ENCODE results near the gene GABRA1. TPM values are rescaled to one million over a fixed set of nuclear protein-coding genes. Genes with fewer than 3 reads are reported as not detected.

Gene GABRA1
- total RNA-seq, 1 donor from 2014 or later: not detected

DNA sequence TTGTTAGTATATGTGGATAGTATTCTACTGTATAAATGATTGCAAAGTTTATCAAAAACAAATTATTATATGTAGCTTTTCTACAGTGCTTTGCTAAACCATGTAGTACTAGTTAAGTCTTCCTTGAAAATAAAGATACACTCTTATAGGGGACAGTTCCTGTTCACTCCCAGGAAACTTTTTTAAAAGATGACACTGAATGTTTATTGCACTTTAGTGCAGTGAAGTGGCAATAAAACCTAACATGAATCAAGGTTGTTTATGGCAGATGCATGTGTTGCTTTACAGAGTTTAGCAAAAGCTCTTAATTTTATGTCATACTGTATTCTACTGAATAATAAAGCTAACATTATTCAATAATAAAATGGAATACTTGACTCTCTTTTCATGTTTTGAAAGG, 51.7 kb downstream of the GABRA1 start:
- intact Hi-C loops (cut with micrococcal nuclease): no loop called here
- Mint-ChIP-seq H3K27me3 (ENCODE audit: insufficient read depth) (no peaks in the 10 kb centered on the region), H3K36me3 (ENCODE audit: low read depth) (no peaks in the 10 kb centered on the region), H3K4me3 (no peak overlapping the region), H3K4me1 (ENCODE audit: low read depth) (no peaks in the 10 kb centered on the region), H3K27ac (no peak overlapping the region), H3K9me3 (no peaks in the 10 kb centered on the region)
- DNase-seq (ENCODE audit: low spot score): no peak

DNA sequence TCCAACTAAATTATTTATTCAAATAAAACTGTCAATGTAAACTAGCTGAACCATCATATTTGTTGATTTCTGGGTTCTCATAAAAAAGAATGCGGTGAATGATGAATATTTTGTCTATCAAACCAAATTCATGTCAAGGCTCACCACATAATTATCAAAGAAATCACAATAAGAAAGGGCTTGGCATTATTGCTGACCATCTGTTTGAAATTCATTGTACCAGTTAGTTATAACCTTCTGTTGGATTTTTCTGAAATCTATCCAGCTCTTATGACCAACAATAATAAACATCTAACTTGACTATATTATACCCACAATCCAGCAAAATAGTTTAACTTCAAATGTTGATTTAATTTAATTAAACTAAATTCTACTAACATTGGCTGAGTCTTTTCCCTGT, 53.1 kb downstream of the GABRA1 start:
- no peaks in the 10 kb centered on the region for H3K36me3 Mint-ChIP-seq (ENCODE audit: low read depth)
- H3K27me3 Mint-ChIP-seq (ENCODE audit: insufficient read depth): no peaks in the 10 kb centered on the region
- H3K4me1 Mint-ChIP-seq (ENCODE audit: low read depth): no peaks in the 10 kb centered on the region
- DNase-seq (ENCODE audit: low spot score): no peak
- H3K27ac Mint-ChIP-seq: no peak overlapping the region
- intact Hi-C loops (cut with micrococcal nuclease): no loop called here
- no peak overlapping the region for H3K4me3 Mint-ChIP-seq
- peaks cover 4% of the 10 kb centered on the region for H3K9me3 Mint-ChIP-seq

DNA sequence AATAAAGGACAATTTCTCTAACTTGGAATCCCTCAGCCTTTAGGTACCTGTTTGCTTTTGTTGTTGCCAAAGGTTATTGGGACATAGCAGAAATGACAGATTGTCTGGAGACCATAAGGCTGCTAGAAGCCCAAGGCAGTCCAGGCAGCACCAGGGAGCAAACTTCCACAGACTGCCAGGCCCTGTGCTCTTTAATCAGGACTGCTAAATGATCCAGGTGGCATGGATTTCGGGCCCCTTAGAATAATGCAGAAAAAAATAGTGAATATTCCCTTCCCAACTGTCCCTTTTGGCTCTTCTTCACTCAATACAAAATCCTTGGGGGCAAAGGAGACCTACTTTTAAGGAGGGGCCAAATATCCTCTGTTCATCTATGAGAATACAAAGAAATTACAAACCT, 73.9 kb downstream of the GABRA1 start:
- intact Hi-C loops (cut with micrococcal nuclease): no loop called here
- H3K27ac Mint-ChIP-seq: no peak overlapping the region
- no peaks in the 10 kb centered on the region for H3K36me3 Mint-ChIP-seq (ENCODE audit: low read depth)
- H3K27me3 Mint-ChIP-seq (ENCODE audit: insufficient read depth): no peaks in the 10 kb centered on the region
- no peak for DNase-seq (ENCODE audit: low spot score)
- no peak overlapping the region for H3K4me3 Mint-ChIP-seq
- H3K9me3 Mint-ChIP-seq: peaks cover 10% of the 10 kb centered on the region
- H3K4me1 Mint-ChIP-seq (ENCODE audit: low read depth): no peaks in the 10 kb centered on the region

DNA sequence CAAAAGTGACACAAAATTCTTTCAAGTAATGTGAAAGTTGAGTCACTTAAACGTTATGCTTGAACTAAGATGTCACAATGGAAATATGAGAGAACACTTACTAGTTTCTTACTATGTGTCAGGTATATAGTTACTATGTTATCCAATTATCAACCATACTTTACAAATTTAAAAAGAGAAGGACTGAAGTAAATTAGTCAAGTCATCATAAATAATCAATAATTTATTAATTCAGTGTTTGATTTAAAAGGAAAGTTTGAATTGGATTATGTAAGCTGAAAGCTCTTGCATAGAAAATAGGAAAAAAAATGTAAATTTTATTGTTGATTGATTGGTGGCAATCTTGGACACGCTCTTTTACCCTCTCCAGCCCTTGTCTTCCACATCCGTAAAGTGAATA, 76.3 kb downstream of the GABRA1 start:
- intact Hi-C loops (cut with micrococcal nuclease): no loop called here
- Mint-ChIP-seq H3K27ac (no peak overlapping the region), H3K4me3 (no peak overlapping the region), H3K9me3 (peaks cover 10% of the 10 kb centered on the region), H3K36me3 (ENCODE audit: low read depth) (no peaks in the 10 kb centered on the region), H3K4me1 (ENCODE audit: low read depth) (no peaks in the 10 kb centered on the region), H3K27me3 (ENCODE audit: insufficient read depth) (no peaks in the 10 kb centered on the region)
- DNase-seq (ENCODE audit: low spot score): no peak

DNA sequence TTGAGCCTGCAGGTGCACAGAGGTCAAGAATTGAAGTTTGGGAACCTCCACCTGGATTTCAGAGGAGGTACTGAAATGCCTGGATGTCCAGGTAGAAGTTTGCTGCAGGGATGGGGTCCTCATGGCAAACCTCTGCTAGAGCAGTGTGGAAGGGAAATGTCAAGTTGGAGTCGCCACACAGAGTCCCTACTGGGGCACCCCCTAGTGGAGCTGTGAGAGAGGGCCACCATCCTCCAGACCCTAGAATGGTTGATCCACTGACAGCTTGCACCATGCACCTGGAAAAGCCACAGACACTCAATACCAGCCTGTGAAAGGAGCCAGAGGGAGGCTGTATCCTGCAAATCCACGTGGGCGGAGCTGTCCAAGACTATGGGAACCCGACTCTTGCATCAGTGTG, 78.0 kb downstream of the GABRA1 start:
- H3K27me3 Mint-ChIP-seq (ENCODE audit: insufficient read depth): no peaks in the 10 kb centered on the region
- no peaks in the 10 kb centered on the region for H3K36me3 Mint-ChIP-seq (ENCODE audit: low read depth)
- H3K4me1 Mint-ChIP-seq (ENCODE audit: low read depth): no peaks in the 10 kb centered on the region

DNA sequence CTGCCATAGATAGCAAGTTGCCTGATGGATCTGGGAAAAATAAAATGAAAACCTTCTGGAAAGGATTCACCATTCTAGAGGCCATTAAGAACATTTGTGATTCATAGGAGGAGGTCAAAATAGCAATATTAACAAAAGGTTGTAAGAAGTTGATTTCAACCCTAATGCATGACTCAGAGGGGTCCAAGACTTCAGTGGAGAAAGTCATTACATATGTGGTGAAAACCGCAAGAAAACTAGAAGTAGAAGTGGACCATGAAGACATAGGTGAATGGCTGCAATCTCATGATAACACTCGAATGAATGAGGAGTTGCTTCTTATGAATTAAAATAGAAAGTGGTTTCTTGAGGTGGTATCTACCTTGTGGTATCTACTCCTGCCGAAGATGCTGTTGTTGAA, 86.6 kb downstream of the GABRA1 start:
- Mint-ChIP-seq H3K27me3 (ENCODE audit: insufficient read depth) (no peaks in the 10 kb centered on the region), H3K4me1 (ENCODE audit: low read depth) (no peaks in the 10 kb centered on the region), H3K36me3 (ENCODE audit: low read depth) (no peaks in the 10 kb centered on the region), H3K9me3 (no peaks in the 10 kb centered on the region), H3K4me3 (no peak overlapping the region), H3K27ac (no peak overlapping the region)
- intact Hi-C loops (cut with micrococcal nuclease): no loop called here
- DNase-seq (ENCODE audit: low spot score): no peak

More for the DNA sequence above, 78.0 kb downstream of the GABRA1 start:
- Mint-ChIP-seq H3K4me3 (no peak overlapping the region), H3K27ac (no peak overlapping the region), H3K9me3 (peaks cover 10% of the 10 kb centered on the region)
- DNase-seq (ENCODE audit: low spot score): no peak
- intact Hi-C loops (cut with micrococcal nuclease): no loop called here

DNA sequence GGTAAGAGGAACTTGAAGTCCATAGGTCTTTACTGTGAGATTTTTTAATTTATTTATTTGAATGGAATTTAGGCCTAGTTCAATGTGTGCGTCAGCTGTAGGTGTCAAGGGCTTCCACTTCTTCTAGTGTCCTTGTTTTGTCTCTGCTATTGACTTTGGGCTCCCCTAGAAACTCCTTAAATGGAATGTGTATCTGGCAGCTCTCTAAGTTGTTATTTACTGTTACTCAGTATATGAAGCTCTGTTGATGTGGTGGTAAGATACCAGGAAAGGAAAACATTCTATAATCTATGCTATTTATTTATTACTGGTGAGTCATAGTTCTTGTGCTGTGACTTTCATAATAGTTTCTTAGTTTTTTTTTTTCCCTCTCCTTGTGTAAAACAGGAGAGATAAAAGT, 97.1 kb downstream of the GABRA1 start:
- Mint-ChIP-seq H3K4me1 (ENCODE audit: low read depth) (no peaks in the 10 kb centered on the region), H3K27ac (no peak overlapping the region), H3K27me3 (ENCODE audit: insufficient read depth) (no peaks in the 10 kb centered on the region), H3K36me3 (ENCODE audit: low read depth) (no peaks in the 10 kb centered on the region), H3K9me3 (peaks cover 4% of the 10 kb centered on the region), H3K4me3 (no peak overlapping the region)
- DNase-seq (ENCODE audit: low spot score): no peak
- intact Hi-C loops (cut with micrococcal nuclease): no loop called here

DNA sequence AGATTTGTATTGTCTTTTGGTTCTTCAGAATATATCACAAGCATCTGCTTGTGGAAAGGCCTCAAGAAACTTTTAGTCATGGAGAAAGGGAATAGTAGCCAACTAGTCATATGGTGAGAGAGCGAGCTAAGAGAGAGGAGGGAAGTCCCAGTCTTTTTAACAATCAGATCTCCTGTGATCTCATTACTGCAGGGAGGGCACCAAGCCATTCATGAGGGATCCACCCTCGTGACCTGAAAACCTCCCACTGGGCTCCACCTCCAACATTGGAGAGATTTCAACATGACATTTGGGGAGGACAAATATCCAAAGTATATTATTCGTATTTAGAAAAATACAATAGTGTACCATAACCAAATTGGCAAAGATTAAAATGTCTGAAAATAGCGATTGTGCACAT, 99.0 kb downstream of the GABRA1 start:
- intact Hi-C loops (cut with micrococcal nuclease): no loop called here
- no peak for DNase-seq (ENCODE audit: low spot score)
- Mint-ChIP-seq H3K36me3 (ENCODE audit: low read depth) (no peaks in the 10 kb centered on the region), H3K27me3 (ENCODE audit: insufficient read depth) (no peaks in the 10 kb centered on the region), H3K4me1 (ENCODE audit: low read depth) (no peaks in the 10 kb centered on the region), H3K27ac (no peak overlapping the region), H3K9me3 (no peaks in the 10 kb centered on the region), H3K4me3 (no peak overlapping the region)

Other genes starting within 250 kb of the GABRA1 start
- gene GABRA6, start 162.4 kb upstream of the GABRA1 start, total RNA-seq: not detected in 2 replicates
- gene GABRG2, start 219.7 kb downstream of the GABRA1 start, total RNA-seq: not detected in 2 replicates